D721Med (cell line): Measurements from ENCODE around the gene RTTN.

Experiments used
- DNase-seq: peaks from one replicate; pipeline ENCODE4 v3.0.0; 2011; ENCODE audit warnings: low spot score; ENCODE audit not compliant: insufficient read length
- FAIRE-seq: peaks from 2 replicates; lab custom pipeline; 2011; peaks lifted over from hg19 to GRCh38; lab: Jason Lieb, UNC
- CTCF ChIP-seq: IDR thresholded peaks from 2 replicates; pipeline ENCODE4 v1.5.1; 2012; ENCODE audit warnings: mild to moderate bottlenecking, control low read depth; ENCODE audit not compliant: insufficient read depth; ENCODE audit errors: missing control alignments

Gene RTTN

GRCh38 chr18:70235478-70235877 is 30.0 kb upstream of the RTTN start:
- DNase-seq (no peak), FAIRE-seq (no peak)
- TF ChIP-seq CTCF, result no peak

- no peak for TF ChIP-seq CTCF
- DNase-seq (no peak), FAIRE-seq (peak; percentile 92)
Measured at GRCh38 chr18:70234667-70235459, 29.4 kb upstream of the RTTN start.

GRCh38 chr18:70233974-70234373 is 28.5 kb upstream of the RTTN start:
- no peak for TF ChIP-seq CTCF
- DNase-seq (no peak), FAIRE-seq (no peak)

- DNase-seq, result no peak
- TF ChIP-seq CTCF, result no peak
Measured at GRCh38 chr18:70232261-70232660, 26.8 kb upstream of the RTTN start.

GRCh38 chr18:70229639-70230038 is 24.2 kb upstream of the RTTN start:
- FAIRE-seq (peak; percentile 74), DNase-seq (no peak)
- no peak for TF ChIP-seq CTCF

More at GRCh38 chr18:70232261-70232660, 26.8 kb upstream of the RTTN start:
- FAIRE-seq, result peak; percentile 95

- no peak for TF ChIP-seq CTCF
- no peak for DNase-seq
- FAIRE-seq, result peak; percentile 99
Measured at GRCh38 chr18:70228536-70228935, 23.0 kb upstream of the RTTN start.

GRCh38 chr18:70227438-70227837 is 22.0 kb upstream of the RTTN start:
- no peak for TF ChIP-seq CTCF
- DNase-seq, result no peak
- FAIRE-seq, result peak; percentile 11
